Immature natural killer cell (primary cell): ENCODE measurements around the gene RP9. TPM values are rescaled to one million over a fixed set of nuclear protein-coding genes. Genes with fewer than 3 reads are reported as not detected.

Experiments used
- DNase-seq, 3 donors: peaks; one replicate each; pipeline ENCODE4 v3.0.0; 2022; ENCODE audit warnings: mixed read lengths in 1 of 3
- H3K27ac Mint-ChIP-seq, 6 donors: one replicate each; pipeline ENCODE4 v1.8.0; 2020; ENCODE audit warnings: mixed read lengths in 6 of 6, mild to moderate bottlenecking in 5 of 6, inconsistent platforms in 4 of 6, moderate library complexity in 3 of 6
- H3K27me3 Mint-ChIP-seq, 3 donors: one replicate each; pipeline ENCODE4 v1.8.0; 2020 to 2021; ENCODE audit warnings: low read depth in 3 of 3, mild to moderate bottlenecking in 3 of 3, mixed read lengths in 3 of 3, moderate library complexity in 3 of 3, inconsistent platforms in 1 of 3
- H3K36me3 Mint-ChIP-seq, 3 donors: one replicate each; pipeline ENCODE4 v1.8.0; 2020; ENCODE audit warnings: mixed read lengths in 3 of 3, inconsistent platforms in 2 of 3, mild to moderate bottlenecking in 2 of 3
- H3K4me1 Mint-ChIP-seq, 2 donors: one replicate each; pipeline ENCODE4 v1.8.0; 2020; ENCODE audit warnings: inconsistent platforms in 2 of 2, mild to moderate bottlenecking in 2 of 2, mixed read lengths in 2 of 2, moderate library complexity in 1 of 2
- H3K4me3 Mint-ChIP-seq, 5 donors: one replicate each; pipeline ENCODE4 v1.8.0; 2020; ENCODE audit warnings: mild to moderate bottlenecking in 5 of 5, mixed read lengths in 5 of 5, inconsistent platforms in 3 of 5, moderate library complexity in 3 of 5
- H3K9me3 Mint-ChIP-seq, 6 donors: one replicate each; pipeline ENCODE4 v1.8.0; 2020; ENCODE audit warnings: mild to moderate bottlenecking in 6 of 6, mixed read lengths in 6 of 6, inconsistent platforms in 4 of 6, moderate library complexity in 3 of 6
- polyA plus RNA-seq, 3 donors: library from polyadenylated mRNA; unstranded; fragments of 300-500 nt; fragmentation: Illumina TruSeq; gene quantifications; one replicate each; pipeline ENCODE4 v1.2.3, GENCODE V29; 2021

RP9 gene
- polyA plus RNA-seq, 3 donors from 2014 or later: 13.7 to 20.1 (median 17.1) TPM

DNA sequence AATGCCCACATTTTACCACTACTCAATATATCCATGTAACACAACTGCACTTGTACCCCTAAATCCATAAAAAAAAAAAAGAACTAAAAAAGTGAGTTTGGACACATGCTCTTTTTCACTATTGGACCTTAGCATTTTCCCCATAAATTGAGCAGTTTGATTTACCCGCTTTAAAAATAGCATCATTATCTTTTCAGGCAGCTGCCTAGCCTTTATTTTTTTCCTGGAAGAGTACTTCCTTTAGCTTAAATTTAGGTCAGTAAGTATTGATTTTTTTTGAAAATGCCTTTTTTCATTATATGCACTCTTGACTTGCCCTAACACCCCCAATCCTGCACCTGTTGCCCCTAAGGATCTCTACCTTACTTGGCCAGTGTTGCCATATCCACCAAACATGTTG, 41.3 kb downstream of the RP9 start:
- H3K36me3 Mint-ChIP-seq: peaks cover 0 to 14% (median 3%) of the 10 kb centered on the region in 3 donors
- H3K4me3 Mint-ChIP-seq: no peak overlapping the region
- no peak overlapping the region for H3K27ac Mint-ChIP-seq
- peaks cover 0 to 9% (median 2%) of the 10 kb centered on the region in 6 donors for H3K9me3 Mint-ChIP-seq
- H3K4me1 Mint-ChIP-seq: peaks cover 7 to 12% of the 10 kb centered on the region in 2 donors
- peaks cover 7 to 16% (median 14%) of the 10 kb centered on the region in 3 donors for H3K27me3 Mint-ChIP-seq
- no peak for DNase-seq

DNA sequence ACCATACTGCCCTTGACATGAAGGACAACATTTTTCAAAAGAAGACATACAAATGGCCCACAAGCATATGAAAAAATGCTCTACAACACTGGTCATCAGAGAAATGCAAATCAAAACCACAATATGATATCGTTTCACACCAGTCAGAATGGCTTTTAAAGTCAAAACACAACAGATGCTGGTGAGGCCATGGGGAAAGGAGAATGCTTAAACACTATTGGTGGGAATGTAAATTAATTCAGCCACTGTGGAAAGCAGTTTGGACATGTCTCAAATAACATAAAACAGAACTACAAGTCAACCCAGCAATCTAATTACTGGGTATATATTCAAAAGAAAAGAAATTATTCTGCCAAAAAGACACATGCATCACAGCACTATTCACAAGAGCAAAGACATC, 42.4 kb downstream of the RP9 start:
- no peak for DNase-seq
- Mint-ChIP-seq H3K27me3 (peaks cover 7 to 15% (median 14%) of the 10 kb centered on the region in 3 donors), H3K36me3 (peaks cover 0 to 14% (median 3%) of the 10 kb centered on the region in 3 donors), H3K27ac (no peak overlapping the region), H3K9me3 (peaks cover 0 to 9% (median 2%) of the 10 kb centered on the region in 6 donors), H3K4me3 (no peak overlapping the region), H3K4me1 (peaks cover 10 to 16% of the 10 kb centered on the region in 2 donors)

DNA sequence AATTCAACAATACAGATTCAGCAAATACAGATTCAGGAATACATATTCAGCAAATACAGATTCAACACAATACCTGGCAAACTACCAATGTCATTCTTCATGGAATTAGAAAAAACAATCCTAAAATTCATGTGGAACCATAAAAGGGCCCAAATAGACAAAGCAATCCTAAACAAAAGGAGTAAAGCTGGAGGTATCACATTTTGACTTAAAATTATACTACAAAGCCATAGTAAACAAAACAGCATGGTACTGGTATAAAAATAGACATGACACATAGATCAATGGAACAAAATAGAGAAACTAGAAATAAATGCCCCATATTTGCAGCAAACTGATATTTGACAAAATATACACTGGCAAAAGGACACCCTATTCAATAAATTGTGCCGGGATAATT, 43.2 kb downstream of the RP9 start:
- no peak overlapping the region for H3K4me3 Mint-ChIP-seq
- peaks cover 18 to 24% of the 10 kb centered on the region in 2 donors for H3K4me1 Mint-ChIP-seq
- H3K27ac Mint-ChIP-seq: no peak overlapping the region
- peaks cover 0 to 9% (median 2%) of the 10 kb centered on the region in 6 donors for H3K9me3 Mint-ChIP-seq
- H3K27me3 Mint-ChIP-seq: peaks cover 7 to 15% (median 14%) of the 10 kb centered on the region in 3 donors
- DNase-seq: no peak
- H3K36me3 Mint-ChIP-seq: peaks cover 0 to 14% (median 3%) of the 10 kb centered on the region in 3 donors

DNA sequence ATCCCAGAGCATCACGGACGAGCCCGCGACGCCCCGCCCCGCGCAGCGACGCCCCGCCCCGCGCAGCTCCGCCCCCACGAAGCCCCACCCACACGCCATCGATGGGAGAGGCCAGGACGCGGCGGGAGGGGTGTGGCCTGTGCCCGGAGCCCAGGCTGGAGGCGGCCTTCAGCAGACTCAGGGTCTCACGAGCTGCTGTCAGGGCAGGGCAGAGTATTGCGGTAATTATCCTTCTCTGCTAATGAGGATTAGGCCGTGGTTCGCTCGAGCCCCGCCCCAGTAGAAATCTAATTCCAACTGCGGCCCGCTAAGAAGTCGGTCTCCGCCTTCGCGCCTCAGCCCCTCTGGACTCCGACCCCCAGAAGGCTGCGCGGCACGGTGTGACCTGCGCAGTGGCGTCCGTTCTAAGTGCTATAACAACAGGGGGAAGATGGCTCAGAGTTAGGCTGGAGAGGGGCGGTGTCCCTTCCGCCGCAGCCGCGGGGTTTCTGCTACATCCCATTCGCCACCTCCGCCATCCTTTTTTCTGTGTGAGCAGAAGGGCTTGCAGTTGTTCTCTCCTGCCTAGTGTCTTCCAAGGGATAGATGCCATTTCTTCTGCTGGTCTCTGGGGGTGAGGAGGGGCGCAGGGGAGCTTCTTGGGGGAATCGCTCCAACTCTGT, 46.3 kb downstream of the RP9 start:
- H3K27ac Mint-ChIP-seq: peak overlapping the region; percentile 91 to 98 (median 97)
- H3K36me3 Mint-ChIP-seq: peaks cover 0 to 14% (median 3%) of the 10 kb centered on the region in 3 donors

DNA sequence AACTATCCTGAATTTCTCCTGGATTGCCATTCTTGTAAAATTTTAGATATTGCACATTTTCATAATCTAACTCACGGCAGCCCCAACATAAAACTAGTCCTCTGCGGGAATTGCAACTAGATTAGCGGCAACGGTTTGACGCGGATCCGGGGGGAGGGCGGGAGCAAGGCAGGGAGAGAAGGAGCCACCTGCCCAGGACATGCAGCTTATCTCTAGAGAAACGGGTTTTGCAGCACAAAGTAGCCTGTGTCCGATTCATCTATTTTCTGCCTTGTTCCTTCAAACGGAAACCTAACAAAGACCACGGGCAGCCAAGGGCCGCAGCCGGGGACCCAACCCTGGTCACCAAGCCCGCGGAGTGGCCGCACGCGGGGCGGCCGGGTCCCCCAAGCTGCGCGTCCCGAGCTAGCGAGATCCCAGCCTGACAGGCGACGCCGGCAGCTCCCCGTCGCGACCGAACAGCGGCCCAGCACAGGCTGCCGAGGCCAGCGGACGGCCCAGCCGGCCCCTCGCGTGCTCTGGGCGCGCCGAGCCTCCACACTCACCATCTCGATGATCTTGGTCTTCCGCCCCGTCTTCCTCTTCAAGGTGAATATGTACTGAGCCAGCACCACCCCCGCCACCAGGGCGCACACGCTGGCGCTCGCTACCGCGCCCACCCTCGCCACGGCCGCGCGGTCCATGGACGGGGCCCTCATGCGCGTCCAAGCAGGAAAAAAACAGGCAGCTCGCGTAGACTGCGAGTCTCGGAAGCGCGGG, 47.0 kb downstream of the RP9 start, which contains the start of gene NT5C3A:
Gene NT5C3A, minus strand, starts transcription at position 754 of the 759 bp plus-strand sequence. Its CDS starts 71 bp downstream, at position 683.
- Mint-ChIP-seq H3K4me3 (peak within 1 kb of the TSS; percentile 90 to 98 (median 95)), H3K27ac (peak within 1 kb of the TSS; percentile 91 to 98 (median 97)), H3K4me1 (peaks cover 45 to 60% of the 10 kb centered on the region in 2 donors), H3K27me3 (peaks cover 6 to 12% (median 7%) of the 10 kb centered on the region in 3 donors), H3K36me3 (peaks cover 0 to 14% (median 3%) of the 10 kb centered on the region in 3 donors), H3K9me3 (peaks cover 0 to 6% (median 2%) of the 10 kb centered on the region in 6 donors)
- no peak for DNase-seq

More for the DNA sequence above, 46.3 kb downstream of the RP9 start:
- peak; percentile 92 to 94 (median 93) for DNase-seq
- peak overlapping the region; percentile 90 to 98 (median 95) for H3K4me3 Mint-ChIP-seq
- peaks cover 0 to 6% (median 2%) of the 10 kb centered on the region in 6 donors for H3K9me3 Mint-ChIP-seq
- H3K27me3 Mint-ChIP-seq: peaks cover 7 to 12% (median 7%) of the 10 kb centered on the region in 3 donors
- H3K4me1 Mint-ChIP-seq: peaks cover 41 to 55% of the 10 kb centered on the region in 2 donors

DNA sequence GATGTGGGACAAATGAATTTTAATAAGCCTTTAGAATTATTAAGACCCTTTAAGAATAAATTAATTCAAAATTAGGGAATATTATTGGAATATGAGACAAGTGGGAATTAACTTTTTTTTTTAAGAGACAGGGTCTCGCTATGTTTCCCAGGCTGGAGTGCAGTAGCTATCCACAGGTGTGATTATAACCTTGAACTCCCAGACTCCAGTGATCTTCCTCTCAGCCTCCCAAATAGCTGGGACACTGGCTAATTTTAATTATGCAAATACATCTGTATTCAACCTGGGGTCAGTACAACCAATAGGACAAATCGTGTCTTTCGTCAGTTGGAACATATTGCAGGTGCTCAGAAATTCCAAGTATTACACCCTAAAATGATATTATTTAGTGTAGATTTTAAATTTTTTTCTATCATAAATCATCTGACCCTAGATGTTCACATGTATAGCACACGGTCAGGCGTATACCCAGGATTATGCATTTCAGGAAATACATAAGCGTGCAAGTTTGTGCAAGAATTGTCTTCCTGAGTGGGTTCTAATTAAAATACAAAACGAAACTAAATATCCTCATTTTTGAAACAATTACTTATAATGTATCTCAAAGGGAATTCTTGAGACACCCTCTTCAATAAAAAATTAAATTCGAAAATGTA, 47.8 kb downstream of the RP9 start:
- DNase-seq: no peak
- H3K4me1 Mint-ChIP-seq: peaks cover 46 to 60% of the 10 kb centered on the region in 2 donors
- peaks cover 0 to 14% (median 2%) of the 10 kb centered on the region in 3 donors for H3K36me3 Mint-ChIP-seq
- H3K4me3 Mint-ChIP-seq: peak overlapping the region; percentile 90 to 96 (median 95)
- peaks cover 6 to 8% (median 7%) of the 10 kb centered on the region in 3 donors for H3K27me3 Mint-ChIP-seq
- peak overlapping the region; percentile 87 to 92 (median 90) for H3K27ac Mint-ChIP-seq
- H3K9me3 Mint-ChIP-seq: peaks cover 0 to 6% (median 2%) of the 10 kb centered on the region in 6 donors

DNA sequence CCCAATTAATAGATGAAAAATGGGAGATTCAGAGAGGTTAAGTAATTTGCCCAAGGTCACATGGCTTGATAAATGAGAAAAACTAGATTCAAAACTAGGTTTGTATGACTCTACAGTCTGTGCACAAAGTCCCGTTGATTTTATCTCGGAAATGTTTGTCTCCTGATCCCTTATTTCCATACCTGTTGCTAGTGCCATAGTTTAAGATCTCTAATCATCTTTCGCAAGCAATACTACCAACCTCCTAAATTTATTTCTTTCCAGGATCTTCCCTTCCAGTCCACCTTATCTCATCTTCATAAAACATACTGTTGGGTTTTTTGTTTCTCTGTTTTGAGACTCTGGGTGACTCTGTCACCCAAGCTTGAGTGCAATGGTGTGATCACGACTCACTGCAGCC, 49.6 kb downstream of the RP9 start:
- Mint-ChIP-seq H3K27me3 (peaks cover 2 to 8% (median 3%) of the 10 kb centered on the region in 3 donors), H3K4me1 (peaks cover 58 to 75% of the 10 kb centered on the region in 2 donors), H3K27ac (no peak overlapping the region), H3K4me3 (no peak overlapping the region), H3K9me3 (no peaks in the 10 kb centered on the region), H3K36me3 (peaks cover 0 to 3% (median 0%) of the 10 kb centered on the region in 3 donors)
- DNase-seq: no peak

DNA sequence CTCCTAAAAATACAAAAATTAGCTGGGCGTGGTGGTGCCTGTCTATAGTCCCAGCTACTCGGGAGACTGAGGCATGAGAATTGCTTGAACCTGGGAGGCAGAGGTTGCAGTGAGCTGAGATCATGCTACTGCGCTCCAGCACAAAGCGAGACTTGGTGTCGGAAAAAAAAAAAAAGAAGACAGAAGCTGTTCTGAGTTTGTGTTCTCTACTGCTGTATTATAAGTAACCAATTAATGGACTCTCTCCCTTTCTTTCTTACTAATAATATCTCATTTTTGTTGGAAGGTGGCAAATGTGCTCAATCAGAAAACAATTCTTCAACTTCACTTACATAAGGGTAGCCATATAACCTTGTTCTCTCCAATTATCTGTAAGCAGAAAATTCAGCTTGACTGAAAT, 54.0 kb downstream of the RP9 start:
- H3K27me3 Mint-ChIP-seq: peaks cover 0 to 2% (median 2%) of the 10 kb centered on the region in 3 donors
- H3K4me1 Mint-ChIP-seq: peaks cover 57 to 86% of the 10 kb centered on the region in 2 donors
- H3K4me3 Mint-ChIP-seq: peak overlapping the region in 1 of 5 donors; percentile 23
- peak overlapping the region; percentile 3 to 86 (median 82) for H3K27ac Mint-ChIP-seq
- DNase-seq: no peak
- no peaks in the 10 kb centered on the region for H3K36me3 Mint-ChIP-seq
- no peaks in the 10 kb centered on the region for H3K9me3 Mint-ChIP-seq

DNA sequence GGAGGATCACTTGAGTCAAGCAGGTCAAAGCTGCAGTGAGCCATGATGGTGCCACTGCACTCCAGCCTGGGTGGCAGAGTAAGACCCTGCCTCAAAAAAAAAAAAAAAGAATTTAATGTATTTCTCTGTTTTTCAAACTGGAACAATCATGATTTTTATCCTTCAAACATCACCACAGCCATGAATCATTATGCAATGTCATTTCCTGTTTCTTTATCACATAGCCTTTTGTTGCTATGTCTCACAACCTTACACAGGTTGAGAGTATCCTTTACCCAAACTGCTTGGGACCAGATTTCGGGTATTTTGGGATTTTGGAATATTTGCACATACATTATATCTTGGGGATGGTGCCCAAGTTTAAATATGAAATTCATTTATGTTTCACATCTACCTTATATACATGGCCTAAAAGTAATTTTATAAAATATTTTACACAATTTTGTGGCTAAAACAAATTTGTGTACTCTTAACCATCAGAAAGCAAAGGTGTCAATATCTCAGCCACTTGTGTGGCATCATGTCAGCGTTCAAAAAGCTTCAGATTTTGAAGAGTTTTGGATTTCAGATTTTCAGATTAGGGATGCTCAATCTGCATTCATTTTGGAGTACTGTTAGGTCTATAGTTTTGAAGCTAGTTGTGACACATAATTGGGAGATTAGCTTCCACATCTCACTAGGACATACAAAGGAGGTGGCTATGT, 54.8 kb downstream of the RP9 start:
- H3K36me3 Mint-ChIP-seq: no peaks in the 10 kb centered on the region
- peak in 2 of 3 donors; percentile 21 to 23 for DNase-seq
- H3K27ac Mint-ChIP-seq: peak overlapping the region; percentile 78 to 86 (median 82)
- peaks cover 0 to 2% (median 2%) of the 10 kb centered on the region in 3 donors for H3K27me3 Mint-ChIP-seq
- H3K9me3 Mint-ChIP-seq: no peaks in the 10 kb centered on the region
- H3K4me3 Mint-ChIP-seq: peak overlapping the region in 1 of 5 donors; percentile 31
- H3K4me1 Mint-ChIP-seq: peaks cover 52 to 82% of the 10 kb centered on the region in 2 donors

DNA sequence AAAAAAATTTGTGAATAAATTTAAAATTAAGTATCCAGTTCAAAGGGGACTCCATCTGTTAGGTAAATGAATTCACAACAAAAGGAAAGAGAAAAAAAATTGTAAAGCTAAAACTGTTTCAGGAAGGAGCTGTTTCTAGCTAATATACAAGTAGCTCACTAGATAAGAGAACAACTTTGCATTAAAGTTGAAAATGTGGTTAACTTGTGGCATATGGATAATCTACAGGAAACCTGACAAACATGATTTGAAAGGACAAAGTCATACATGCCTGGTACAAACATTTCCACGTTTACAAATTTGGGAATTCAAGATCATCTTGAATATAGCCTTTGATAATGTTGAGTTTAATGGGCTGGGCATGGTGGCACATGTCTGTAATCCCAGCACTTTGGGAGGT, 55.5 kb downstream of the RP9 start:
- Mint-ChIP-seq H3K9me3 (no peaks in the 10 kb centered on the region), H3K4me1 (peaks cover 48 to 82% of the 10 kb centered on the region in 2 donors), H3K36me3 (no peaks in the 10 kb centered on the region), H3K4me3 (peak overlapping the region in 2 of 5 donors; percentile 5 to 21), H3K27ac (peak overlapping the region; percentile 66 to 84 (median 80)), H3K27me3 (peaks cover 0 to 2% (median 2%) of the 10 kb centered on the region in 3 donors)
- no peak for DNase-seq

DNA sequence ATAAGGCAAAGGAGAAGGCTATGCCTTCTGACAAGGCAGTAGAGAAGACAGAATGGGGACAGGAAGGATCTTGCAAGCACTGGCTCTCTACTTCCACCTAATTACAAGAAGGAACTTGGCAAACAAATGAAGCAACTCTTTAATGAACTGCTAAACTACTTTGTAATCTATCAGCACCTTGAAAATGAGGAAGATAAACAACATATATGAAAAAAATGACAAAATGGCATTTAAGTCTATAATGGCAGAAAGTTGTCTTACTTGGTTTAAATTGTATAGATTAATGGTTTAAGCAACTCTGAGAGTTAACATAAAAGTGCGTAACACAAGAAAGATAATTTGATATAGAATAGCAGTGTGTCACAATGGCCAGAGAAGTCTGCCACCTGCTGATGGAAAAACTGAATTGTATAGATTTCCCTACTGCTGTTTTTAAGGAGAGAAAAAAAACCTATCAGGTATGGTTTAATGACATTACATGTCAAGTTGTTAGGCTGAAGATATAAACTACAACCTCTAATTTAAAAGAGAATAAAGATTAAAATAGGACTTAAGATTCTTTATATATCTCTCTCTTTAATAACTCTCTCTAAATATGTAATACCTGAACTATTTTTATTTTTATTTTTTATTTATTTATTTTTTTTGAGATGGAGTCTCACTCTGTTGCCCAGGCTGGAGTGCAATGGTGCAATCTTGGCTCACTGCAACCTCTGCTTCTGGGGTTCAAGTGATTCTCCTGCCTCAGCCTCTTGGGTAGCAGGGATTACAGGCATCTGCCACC, 58.5 kb downstream of the RP9 start:
- H3K27ac Mint-ChIP-seq: peak overlapping the region in 4 of 6 donors; percentile 3 to 35 (median 14)

DNA sequence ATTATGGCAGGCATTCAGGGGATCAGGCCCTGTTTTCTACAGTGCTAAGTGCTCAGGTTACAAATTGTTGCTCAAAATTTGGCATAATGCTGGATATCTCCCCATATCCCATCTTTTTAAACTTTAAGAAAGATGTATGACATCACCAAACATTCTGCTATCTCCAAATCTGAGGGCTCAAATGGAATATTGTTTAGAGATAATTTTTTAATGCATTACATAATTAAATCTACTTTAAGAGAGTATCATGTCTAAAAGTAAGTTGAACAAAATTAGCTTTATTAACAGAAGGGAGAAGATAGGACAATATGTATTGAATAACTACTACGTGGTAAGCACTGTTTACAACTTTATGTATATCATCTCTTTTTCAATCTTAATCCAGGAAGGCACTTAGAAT, 60.5 kb downstream of the RP9 start:
- no peak for DNase-seq
- H3K27ac Mint-ChIP-seq: no peak overlapping the region
- peaks cover 22 to 77% of the 10 kb centered on the region in 2 donors for H3K4me1 Mint-ChIP-seq

More for the DNA sequence above, 58.5 kb downstream of the RP9 start:
- H3K9me3 Mint-ChIP-seq: no peaks in the 10 kb centered on the region
- H3K27me3 Mint-ChIP-seq: no peaks in the 10 kb centered on the region
- H3K36me3 Mint-ChIP-seq: no peaks in the 10 kb centered on the region
- DNase-seq: peak; percentile 36 to 46 (median 45)
- peaks cover 40 to 80% of the 10 kb centered on the region in 2 donors for H3K4me1 Mint-ChIP-seq
- H3K4me3 Mint-ChIP-seq: no peak overlapping the region

More for the DNA sequence above, 60.5 kb downstream of the RP9 start:
- H3K27me3 Mint-ChIP-seq: no peaks in the 10 kb centered on the region
- H3K4me3 Mint-ChIP-seq: no peak overlapping the region
- H3K9me3 Mint-ChIP-seq: no peaks in the 10 kb centered on the region
- H3K36me3 Mint-ChIP-seq: no peaks in the 10 kb centered on the region
